AG04449 (cell line): ENCODE data around the gene CACNB4.
"Not testable (repeated sequence)": the region's sequence is repeated elsewhere in the genome, so short reads cannot be mapped to it uniquely, and the experiment has no call there.

Source experiments
- CTCF ChIA-PET: fragments of 350-600 bp; formaldehyde crosslinking; extraction: SDS; loops from one replicate; lab custom pipeline; 2021; ENCODE audit warnings: antibody characterized with exemption; lab: Yijun Ruan, JAX
- POLR2A ChIA-PET: fragments of 400-600, 350-600 bp; formaldehyde crosslinking; extraction: SDS; loops from one replicate; lab custom pipeline; 2020; ENCODE audit warnings: antibody characterized with exemption, inconsistent platforms; lab: Yijun Ruan, JAX
- DNase-seq: peaks from one replicate; pipeline ENCODE4 v3.0.0-alpha.2; 2010; ENCODE audit warnings: low read depth, low spot score
- H3K4me3 ChIP-seq: 2 replicates; pipeline ENCODE4 v1.5.1; 2011; ENCODE audit warnings: low read depth, mild to moderate bottlenecking, control low read depth, low read length
- CTCF ChIP-seq: IDR thresholded peaks from one replicate; pipeline ENCODE4 v1.5.1; 2011; ENCODE audit warnings: mild to moderate bottlenecking, moderate library complexity, low read length, control low read depth, inconsistent platforms; ENCODE audit not compliant: insufficient read depth; ENCODE audit errors: missing control alignments

CACNB4 gene

DNA sequence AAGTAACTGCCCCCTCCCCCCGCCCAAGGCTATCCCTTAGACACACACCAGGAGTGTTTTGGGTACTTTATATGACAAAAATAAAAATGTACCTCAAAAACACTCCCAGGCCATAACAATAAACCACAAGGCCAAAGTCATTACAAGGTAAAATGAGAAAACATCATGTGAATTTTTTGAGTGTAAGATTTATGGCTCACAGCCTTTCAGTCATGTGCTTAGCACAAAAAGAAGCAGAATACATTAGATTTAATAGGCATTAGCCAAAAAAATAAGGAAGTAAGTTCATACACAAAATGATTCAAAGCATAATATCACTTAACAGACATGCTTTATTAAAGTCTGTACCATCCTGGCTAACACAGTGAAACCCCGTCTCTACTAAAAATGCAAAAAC is 103.7 kb downstream of the CACNB4 start:
- ChIA-PET CTCF (interaction anchor here (2.8 kb wide), 1 partner anchor 31 kb away, joined by 11 read pairs; no protein-coding TSS in a partner anchor), POLR2A (no interaction called here)
- no peak for DNase-seq
- H3K4me3 ChIP-seq, result no peak overlapping the region
- no peak for TF ChIP-seq CTCF

DNA sequence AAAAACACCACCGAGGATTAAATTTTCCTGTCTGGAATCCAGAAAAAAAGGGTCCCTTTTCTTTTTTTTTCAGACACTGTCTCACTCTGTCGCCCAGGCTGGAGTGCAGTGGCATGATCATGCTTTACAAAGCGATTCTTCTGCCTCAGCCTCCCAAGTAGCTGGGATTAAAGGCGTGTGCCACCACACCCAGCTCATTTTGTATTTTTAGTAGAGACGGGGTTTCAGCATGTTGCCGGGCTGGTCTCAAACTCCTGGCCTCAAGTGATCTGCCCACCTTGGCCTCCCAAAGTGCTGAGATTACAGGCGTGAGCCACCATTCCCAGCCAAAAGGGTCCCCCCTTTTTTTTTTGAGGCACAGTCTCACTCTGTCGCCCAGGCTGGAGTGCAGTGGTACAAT is 104.7 kb downstream of the CACNB4 start:
- POLR2A ChIA-PET, H3K4me3 ChIP-seq, DNase-seq: not testable (repeated sequence)
- CTCF ChIA-PET, result interaction anchor here (2.8 kb wide), 1 partner anchor 32 kb away, joined by 11 read pairs; no protein-coding TSS in a partner anchor

- no peak for TF ChIP-seq CTCF
- POLR2A ChIA-PET, result no interaction called here
- H3K4me3 ChIP-seq, result no peak overlapping the region
- no peak for DNase-seq
- CTCF ChIA-PET, result no interaction called here
Measured at GRCh38 chr2:151991010-151991409, 107.8 kb downstream of the CACNB4 start.

GRCh38 chr2:151989378-151989777 is 109.5 kb downstream of the CACNB4 start:
- ChIA-PET POLR2A (no interaction called here), CTCF (no interaction called here)
- no peak for TF ChIP-seq CTCF
- no peak for DNase-seq
- H3K4me3 ChIP-seq, result no peak overlapping the region

- H3K4me3 ChIP-seq, result no peak overlapping the region
- no peak for TF ChIP-seq CTCF
- DNase-seq, result no peak
- ChIA-PET POLR2A (no interaction called here), CTCF (interaction anchor here (0.6 to 1.7 kb wide), 3 partner anchors 11 to 387 kb away, joined by 3 read pairs; no protein-coding TSS in a partner anchor)
Measured at GRCh38 chr2:151987484-151987883, 111.4 kb downstream of the CACNB4 start.

GRCh38 chr2:151984424-151985083 is 114.3 kb downstream of the CACNB4 start:
- no peak overlapping the region for H3K4me3 ChIP-seq
- CTCF ChIA-PET, result interaction anchor here (1.0 to 1.2 kb wide), 2 partner anchors 14 to 41 kb away, joined by 3 read pairs; no protein-coding TSS in a partner anchor
- POLR2A ChIA-PET, result no interaction called here
- DNase-seq, result no peak
- TF ChIP-seq CTCF, result no peak

- TF ChIP-seq CTCF, result no peak
- ChIA-PET CTCF (interaction anchor here (1.0 kb wide), 1 partner anchor 15 kb away, joined by 3 read pairs; no protein-coding TSS in a partner anchor), POLR2A (no interaction called here)
- no peak for DNase-seq
- no peak overlapping the region for H3K4me3 ChIP-seq
Measured at GRCh38 chr2:151983221-151983620, 115.6 kb downstream of the CACNB4 start.
